IMR-90 (cell line): ENCODE results near the gene DUS3L. TPM values are rescaled to one million over a fixed set of nuclear protein-coding genes. Genes with fewer than 3 reads are reported as not detected.

Experiments used
- ATAC-seq: fragments of 200-7000 bp; cut with Tn5 transposase; 2 replicates; pipeline ENCODE4 v1.9.1; 2020; ENCODE audit warnings: low read depth, mild to moderate bottlenecking, moderate library complexity
- BruUV-seq: library from RNA; stranded (reverse); fragments of 400-500 nt; replicated peaks from 2 replicates; lab custom pipeline; 2021; lab: Mats Ljungman, UMichigan
- CTCF ChIA-PET: fragments of 300-600 bp; formaldehyde crosslinking; extraction: SDS; loops from one replicate; lab custom pipeline; 2021; ENCODE audit warnings: antibody characterized with exemption; lab: Yijun Ruan, JAX
- POLR2A ChIA-PET: fragments of 300-600 bp; sonication (Branson Sonifier 250); formaldehyde crosslinking; loops from one replicate; lab custom pipeline; 2022; ENCODE audit warnings: antibody characterized with exemption; ENCODE audit not compliant: unreplicated experiment; lab: Charles Lee
- DNase-seq: peaks from one replicate; pipeline ENCODE4 v3.0.0; 2013
- H2AFZ ChIP-seq: replicated peaks from 2 replicates; pipeline ENCODE3; 2013; ENCODE audit warnings: low read length, mild to moderate bottlenecking; ENCODE audit not compliant: poor library complexity
- H2AK5ac ChIP-seq: 2 replicates; pipeline ENCODE4 v1.6.1; 2013; ENCODE audit warnings: low read depth, low read length, inconsistent platforms
- H2AK9ac ChIP-seq: replicated peaks from 2 replicates; pipeline ENCODE3; 2013; ENCODE audit warnings: mild to moderate bottlenecking, low read depth, low read length, moderate library complexity; ENCODE audit not compliant: poor library complexity
- H2BK120ac ChIP-seq: 2 replicates; pipeline ENCODE4 v1.6.1; 2013; ENCODE audit warnings: low read depth, low read length, inconsistent platforms
- H2BK15ac ChIP-seq: 3 replicates; pipeline ENCODE4 v1.6.1; 2013; ENCODE audit warnings: low read depth, low read length, inconsistent platforms
- H2BK20ac ChIP-seq: 2 replicates; pipeline ENCODE4 v1.6.1; 2013; ENCODE audit warnings: low read depth, mild to moderate bottlenecking, inconsistent platforms, low read length, moderate library complexity
- H2BK5ac ChIP-seq: 2 replicates; pipeline ENCODE4 v1.6.1; 2013; ENCODE audit warnings: mild to moderate bottlenecking, low read depth, low read length, inconsistent platforms; ENCODE audit not compliant: poor library complexity, severe bottlenecking
- H3K14ac ChIP-seq: replicated peaks from 2 replicates; pipeline ENCODE4 v1.6.1; 2013; ENCODE audit warnings: low read depth, low read length, inconsistent platforms
- H3K18ac ChIP-seq: 2 replicates; pipeline ENCODE4 v1.6.1; 2013; ENCODE audit warnings: low read depth, low read length, control low read depth
- H3K23ac ChIP-seq: 2 replicates; pipeline ENCODE4 v1.6.1; 2013; ENCODE audit warnings: low read depth, low read length, inconsistent platforms
- H3K27ac ChIP-seq: 2 replicates; pipeline ENCODE4 v1.5.1; 2013; ENCODE audit warnings: mild to moderate bottlenecking, control low read depth, low read length; ENCODE audit not compliant: insufficient read depth
- H3K27me3 ChIP-seq: 2 replicates; pipeline ENCODE4 v1.6.1; 2013; ENCODE audit warnings: low read length; ENCODE audit not compliant: control insufficient read depth, insufficient read depth
- H3K36me3 ChIP-seq: 2 replicates; pipeline ENCODE4 v1.6.1; 2013; ENCODE audit warnings: low read length, mixed read lengths; ENCODE audit not compliant: control insufficient read depth, insufficient read depth
- H3K4ac ChIP-seq: 2 replicates; pipeline ENCODE4 v1.6.1; 2013; ENCODE audit warnings: low read depth, low read length, inconsistent platforms
- H3K4me1 ChIP-seq: 2 replicates; pipeline ENCODE4 v1.6.1; 2013; ENCODE audit warnings: low read length, mixed read lengths; ENCODE audit not compliant: control insufficient read depth, insufficient read depth
- H3K4me2 ChIP-seq: 2 replicates; pipeline ENCODE4 v1.6.1; 2013; ENCODE audit warnings: low read depth, mild to moderate bottlenecking, control low read depth, low read length, moderate library complexity
- H3K4me3 ChIP-seq: 2 replicates; pipeline ENCODE4 v1.5.1; 2013; ENCODE audit warnings: low read depth, mild to moderate bottlenecking, control low read depth, low read length, moderate library complexity; ENCODE audit not compliant: insufficient read depth
- H3K56ac ChIP-seq: 2 replicates; pipeline ENCODE4 v1.6.1; 2013; ENCODE audit warnings: low read length, inconsistent platforms; ENCODE audit not compliant: insufficient read depth; ENCODE audit errors: extremely low read depth
- H3K79me1 ChIP-seq, 2 experiments: 2 replicates each; pipeline ENCODE4 v1.6.1; 2013; ENCODE audit warnings: low read length in 2 of 2, inconsistent platforms in 1 of 2, low read depth in 1 of 2
- H3K9ac ChIP-seq: 2 replicates; pipeline ENCODE4 v1.6.1; 2013; ENCODE audit warnings: low read depth, low read length, control low read depth
- H3K9me1 ChIP-seq: 2 replicates; pipeline ENCODE4 v1.6.1; 2013; ENCODE audit warnings: low read length, inconsistent platforms; ENCODE audit not compliant: insufficient read depth
- H3K9me3 ChIP-seq: 2 replicates; pipeline ENCODE4 v1.6.1; 2013; ENCODE audit warnings: low read length; ENCODE audit not compliant: control insufficient read depth, insufficient read depth
- H4K20me1 ChIP-seq: 2 replicates; pipeline ENCODE4 v1.6.1; 2013; ENCODE audit warnings: low read length, inconsistent platforms; ENCODE audit not compliant: insufficient read depth
- H4K5ac ChIP-seq: 2 replicates; pipeline ENCODE4 v1.6.1; 2013; ENCODE audit warnings: mild to moderate bottlenecking, low read depth, low read length, control low read depth
- H4K8ac ChIP-seq, 2 experiments: 2 replicates each; pipeline ENCODE4 v1.6.1; 2013; ENCODE audit warnings: low read depth in 2 of 2, low read length in 2 of 2, control low read depth in 1 of 2, inconsistent platforms in 1 of 2
- H4K91ac ChIP-seq: 2 replicates; pipeline ENCODE4 v1.6.1; 2013; ENCODE audit warnings: low read depth, low read length, inconsistent platforms; ENCODE audit not compliant: insufficient read depth
- CEBPB ChIP-seq: IDR thresholded peaks from 2 replicates; pipeline ENCODE4 v1.6.1; 2012; ENCODE audit warnings: low read depth, low read length, improper control_type of control experiment
- CHD1 ChIP-seq: IDR thresholded peaks from 2 replicates; pipeline ENCODE4 v1.6.1; 2012; ENCODE audit warnings: low read depth, low read length, improper control_type of control experiment
- MAFK ChIP-seq: IDR thresholded peaks from 2 replicates; pipeline ENCODE4 v1.6.1; 2012; ENCODE audit warnings: low read depth, low read length, improper control_type of control experiment
- MXI1 ChIP-seq: IDR thresholded peaks from 2 replicates; pipeline ENCODE4 v1.6.1; 2012; ENCODE audit warnings: low read depth, mild to moderate bottlenecking, low read length, moderate library complexity, borderline replicate concordance
- NFE2L2 ChIP-seq: fragments of 150-350 bp; IDR thresholded peaks from 2 replicates; pipeline ENCODE4 v1.6.1; 2016; ENCODE audit warnings: low read depth, mild to moderate bottlenecking, low read length
- POLR2A ChIP-seq: IDR thresholded peaks from 2 replicates; pipeline ENCODE4 v1.6.1; 2012; ENCODE audit warnings: mild to moderate bottlenecking, low read depth, low read length
- RCOR1 ChIP-seq: IDR thresholded peaks from 2 replicates; pipeline ENCODE4 v1.6.1; 2012; ENCODE audit warnings: mild to moderate bottlenecking, low read length, improper control_type of control experiment; ENCODE audit not compliant: insufficient replicate concordance
- SMC3 ChIP-seq: fragments of 150-350 bp; IDR thresholded peaks from 2 replicates; pipeline ENCODE4 v1.6.1; 2016; ENCODE audit warnings: low read depth, mild to moderate bottlenecking, antibody characterized with exemption, low read length, moderate library complexity
- WGBS, 2 experiments: methylation state at CpG; one replicate each; pipeline versions ENCODE4 v1.1.5 to v1.1.7; 2013; ENCODE audit warnings: missing lambda C conversion rate in 2 of 2; ENCODE audit not compliant: insufficient read length in 1 of 2; ENCODE audit errors: extremely low coverage in 2 of 2; 5-methylcytosine and 5-hydroxymethylcytosine counted together
- dilution Hi-C: fragments of 300-500 bp; cut with HindIII; formaldehyde crosslinking; loops from one replicate; pipeline ENCODE4 v1.14.3; 2018; ENCODE audit warnings: low sequenced_read_pairs; ENCODE audit not compliant: unreplicated experiment
- in situ Hi-C: fragments of 300-500 bp; cut with MboI; formaldehyde crosslinking; loops from 3 replicates; pipeline ENCODE4 v1.14.3; 2019; ENCODE audit warnings: low sequenced_read_pairs, inconsistent platforms, mixed read lengths
- intact Hi-C: fragments of 100-400 bp; cut with micrococcal nuclease; formaldehyde crosslinking; loops from 2 replicates; pipeline ENCODE4 v1.10.0; 2022
- polyA plus RNA-seq, 3 experiments: library from polyadenylated mRNA; depleted of rRNA; stranded (reverse); fragments of >200 nt; gene quantifications; 2 replicates each; pipeline ENCODE4 v1.2.3, GENCODE V29; 2012; ENCODE audit warnings: low replicate concordance in 1 of 3
- total RNA-seq: library from RNA; depleted of rRNA; stranded (reverse); fragments of >200 nt; gene quantifications from 2 replicates; pipeline ENCODE4 v1.2.3, GENCODE V29; 2012

Gene DUS3L
- total and polyA plus RNA-seq, 2 of the 4 experiments (the other 2 are of a cell fraction) = 12.4 to 21.3 TPM

DNA sequence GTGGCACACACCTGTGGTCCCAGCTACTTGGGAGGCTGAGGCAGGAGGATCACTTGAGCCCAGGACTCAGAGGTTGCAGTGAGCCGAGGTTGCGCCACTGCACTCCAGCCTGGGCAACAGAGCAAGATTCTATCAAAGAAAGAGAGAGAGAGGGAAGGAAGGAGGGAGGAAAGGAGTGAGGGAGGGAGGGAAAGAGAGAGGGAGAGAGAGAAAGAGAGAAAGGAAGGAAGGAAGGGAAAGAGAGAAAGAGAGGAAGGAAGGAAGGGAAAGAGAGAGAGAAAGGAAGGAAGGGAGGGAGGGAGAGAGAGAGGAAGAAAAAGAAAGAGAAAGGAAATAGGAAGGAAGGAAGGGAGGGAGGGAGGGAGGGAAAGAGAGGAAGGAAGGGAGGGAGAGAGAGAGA is 26.3 kb upstream of the DUS3L start:
- Histone ChIP-seq H2AK5ac (no peak overlapping the region), H3K9ac (no peak overlapping the region), H3K27me3 (peaks cover 20% of the 10 kb centered on the region), H3K56ac (no peak overlapping the region), H3K27ac (no peak overlapping the region), H3K14ac (no peak overlapping the region), H3K4ac (no peak overlapping the region), H2BK120ac (no peak overlapping the region), H2BK20ac (no peak overlapping the region), H2BK5ac (no peak overlapping the region), H3K18ac (no peak overlapping the region), H3K36me3 (no peaks in the 10 kb centered on the region), H4K20me1 (no peaks in the 10 kb centered on the region; the same call in 1 of the 2 replicates), H2AK9ac (no peak overlapping the region), H3K79me1 (no peaks in the 10 kb centered on the region), H4K91ac (no peak overlapping the region), H3K4me1 (peaks cover 3% of the 10 kb centered on the region; the same call in 1 of the 2 replicates), H2BK15ac (no peak overlapping the region), H3K23ac (no peak overlapping the region), H3K4me3 (no peak overlapping the region), H4K5ac (no peak overlapping the region), H3K9me3 (no peaks in the 10 kb centered on the region), H2AFZ (no peak overlapping the region), H3K9me1 (no peaks in the 10 kb centered on the region), H4K8ac (no peak overlapping the region), H3K4me2 (no peak overlapping the region)
- BruUV-seq = no TSS peak
- DNase-seq (no peak), ATAC-seq (no peak)
- in situ Hi-C loops = no loop called here
- POLR2A ChIA-PET = no interaction called here
- 60% methylated on average over 2 of the region's 2 CpGs; no CpG with 5 or more reads in 1 of the 2 experiments for WGBS, 2 experiments
- TF ChIP-seq SMC3 (no peak), CEBPB (no peak), NFE2L2 (no peak), MAFK (no peak), MXI1 (no peak), POLR2A (no peak), CHD1 (no peak), RCOR1 (no peak)
- CTCF ChIA-PET = no interaction called here
- dilution Hi-C loops = no loop called here
- intact Hi-C loops = no loop called here
